ENCODE data around the gene C4orf51. TPM values are rescaled to one million over a fixed set of nuclear protein-coding genes. Genes with fewer than 3 reads are reported as not detected.
"Not testable (repeated sequence)": the region's sequence is repeated elsewhere in the genome, so short reads cannot be mapped to it uniquely, and the experiment has no call there.

The C4orf51 gene
- total RNA-seq (not detected in 2 replicates), polyA plus RNA-seq (not detected in 2 replicates)

DNA sequence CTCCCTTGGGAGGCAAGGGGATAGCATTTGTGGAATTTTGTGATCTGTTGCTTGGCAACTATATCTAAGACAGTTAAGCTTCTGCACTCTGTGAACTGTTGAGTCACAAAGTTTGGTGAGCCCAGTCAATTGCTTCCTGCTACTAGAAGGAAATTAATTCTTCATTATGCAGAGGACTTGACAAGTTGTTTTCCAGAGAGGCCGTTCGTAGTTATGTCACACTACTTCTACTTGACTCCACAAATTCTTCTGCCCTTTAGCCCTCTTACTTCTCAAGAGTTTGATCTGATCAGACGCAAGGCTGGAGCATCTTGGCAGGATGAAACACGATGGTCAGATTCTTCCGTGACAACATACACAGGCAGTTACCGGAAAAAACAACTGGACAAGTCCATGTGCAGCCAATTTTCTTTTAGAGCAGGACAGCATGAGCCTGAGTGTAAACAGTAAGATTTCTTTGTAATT, at the start of gene C4orf51:
Gene C4orf51 (plus strand): TSS at position 156 of the 465 bp plus-strand sequence. CDS start 58 bp downstream, at position 214.
- TF ChIP-seq CTCF (IDR thresholded peaks at IDR 0.05; ENCODE audit: low read depth, low read length): no peak
- no peak within 1 kb of the TSS for H3K4me3 ChIP-seq
- no peaks in the 10 kb centered on the region for H3K27me3 ChIP-seq
- H3K9me3 ChIP-seq (ENCODE audit: low read depth): no peaks in the 10 kb centered on the region
- H3K4me1 ChIP-seq (ENCODE audit: low read depth): peaks cover 26% of the 10 kb centered on the region
- H3K36me3 ChIP-seq: no peaks in the 10 kb centered on the region
- H3K27ac ChIP-seq: peak within 1 kb of the TSS; percentile 15
- peak; percentile 52 to 56 for DNase-seq (ENCODE audit: low read depth in 1 of 2, low spot score in 1 of 2)

DNA sequence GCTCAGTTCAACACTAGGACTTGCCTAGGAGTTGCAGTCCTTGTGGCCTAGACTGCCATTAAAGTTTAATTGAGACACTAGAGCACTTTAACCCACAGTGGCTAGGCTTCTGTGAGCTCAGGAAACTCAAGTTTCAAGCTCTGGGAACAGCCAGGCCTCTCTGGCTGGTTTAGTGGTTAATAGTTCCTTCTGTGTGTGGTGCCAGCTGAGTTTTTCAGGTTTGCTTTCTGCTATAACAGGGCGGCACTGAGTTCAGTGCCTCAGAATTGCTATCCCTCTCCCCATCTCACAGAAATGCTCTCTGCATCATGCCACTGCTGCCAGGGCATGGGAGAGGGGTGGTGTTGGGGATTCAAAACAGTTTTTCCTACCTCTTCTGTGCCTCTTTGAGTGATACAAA, 44.8 kb upstream of the C4orf51 start:
- no peak for DNase-seq (ENCODE audit: low read depth in 1 of 2, low spot score in 1 of 2)
- TF ChIP-seq CTCF (IDR thresholded peaks at IDR 0.05; ENCODE audit: low read depth, low read length): no peak
- Histone ChIP-seq H3K4me3 (no peak overlapping the region), H3K27ac (no peak overlapping the region), H3K9me3 (ENCODE audit: low read depth) (no peaks in the 10 kb centered on the region), H3K27me3 (peaks cover 13% of the 10 kb centered on the region), H3K36me3 (no peaks in the 10 kb centered on the region), H3K4me1 (ENCODE audit: low read depth) (peaks cover 6% of the 10 kb centered on the region)

DNA sequence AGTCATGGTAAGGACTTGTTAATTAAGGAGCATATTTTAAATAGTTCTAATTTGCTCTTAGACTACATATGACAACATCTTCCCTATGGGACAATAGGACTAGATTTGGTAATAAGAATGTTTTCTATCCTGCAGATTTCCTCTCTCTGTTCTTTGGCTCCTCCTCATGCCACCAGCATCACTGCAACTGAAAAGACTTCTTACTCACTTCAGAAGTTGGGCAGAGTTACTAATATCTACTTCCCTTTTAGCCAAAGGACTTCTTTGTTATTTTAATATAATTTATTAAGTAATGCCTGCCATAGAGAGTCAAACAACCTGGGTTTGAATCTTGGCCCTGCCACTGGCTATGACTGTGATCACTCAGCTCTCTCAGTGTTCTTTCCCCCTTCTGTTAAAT, 44.3 kb upstream of the C4orf51 start:
- Histone ChIP-seq H3K4me3 (no peak overlapping the region), H3K9me3 (ENCODE audit: low read depth) (no peaks in the 10 kb centered on the region), H3K27ac (no peak overlapping the region), H3K4me1 (ENCODE audit: low read depth) (peaks cover 6% of the 10 kb centered on the region), H3K36me3 (no peaks in the 10 kb centered on the region), H3K27me3 (peaks cover 13% of the 10 kb centered on the region)
- DNase-seq (ENCODE audit: low read depth in 1 of 2, low spot score in 1 of 2): no peak
- no peak for TF ChIP-seq CTCF (IDR thresholded peaks at IDR 0.05; ENCODE audit: low read depth, low read length)

GRCh38 chr4:145639186-145639698, 40.7 kb upstream of the C4orf51 start:
- H3K4me1 ChIP-seq (ENCODE audit: low read depth): peaks cover 6% of the 10 kb centered on the region
- no peaks in the 10 kb centered on the region for H3K36me3 ChIP-seq
- H3K4me3 ChIP-seq: no peak overlapping the region
- no peak for TF ChIP-seq CTCF (IDR thresholded peaks at IDR 0.05; ENCODE audit: low read depth, low read length)
- no peaks in the 10 kb centered on the region for H3K9me3 ChIP-seq (ENCODE audit: low read depth)
- no peak overlapping the region for H3K27ac ChIP-seq
- no peak for DNase-seq (ENCODE audit: low read depth in 1 of 2, low spot score in 1 of 2)
- H3K27me3 ChIP-seq: peaks cover 9% of the 10 kb centered on the region

- H3K4me1 ChIP-seq (ENCODE audit: low read depth); H3K27me3 ChIP-seq; H3K4me3 ChIP-seq; H3K36me3 ChIP-seq; H3K9me3 ChIP-seq (ENCODE audit: low read depth); H3K27ac ChIP-seq: not testable (repeated sequence)
- peak; percentile 14 to 72 for DNase-seq (ENCODE audit: low read depth in 1 of 2, low spot score in 1 of 2)
Measured at GRCh38 chr4:145640236-145640635, 39.7 kb upstream of the C4orf51 start.

DNA sequence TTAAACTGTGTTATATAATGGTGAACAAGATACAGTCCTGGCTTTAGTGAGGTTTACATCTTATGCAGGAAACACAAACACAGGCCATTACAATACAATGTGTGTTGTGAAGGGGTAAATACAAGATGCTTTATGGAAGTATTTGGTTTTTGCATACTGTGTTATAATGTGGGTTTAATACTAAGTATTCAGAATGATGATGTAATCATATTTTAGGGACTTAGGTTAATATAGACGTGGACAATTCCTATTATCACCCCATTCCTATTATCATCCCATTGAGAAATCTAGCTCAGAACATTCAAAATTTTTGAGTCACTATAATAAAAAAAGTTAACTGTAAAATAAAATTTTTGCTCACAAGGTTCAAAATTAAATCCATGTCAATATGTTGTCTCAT, 36.7 kb upstream of the C4orf51 start:
- no peak for DNase-seq (ENCODE audit: low read depth in 1 of 2, low spot score in 1 of 2)
- H3K9me3 ChIP-seq (ENCODE audit: low read depth): no peaks in the 10 kb centered on the region
- H3K4me1 ChIP-seq (ENCODE audit: low read depth): no peaks in the 10 kb centered on the region
- H3K36me3 ChIP-seq: no peaks in the 10 kb centered on the region
- H3K4me3 ChIP-seq: no peak overlapping the region
- no peak overlapping the region for H3K27ac ChIP-seq
- TF ChIP-seq CTCF (IDR thresholded peaks at IDR 0.05; ENCODE audit: low read depth, low read length): no peak
- H3K27me3 ChIP-seq: peaks cover 3% of the 10 kb centered on the region

All from cardiac muscle cell (in vitro differentiated cells and primary cell).